ENCODE data around the gene ART5. TPM values are rescaled to one million over a fixed set of nuclear protein-coding genes. Genes with fewer than 3 reads are reported as not detected.
"Not testable (repeated sequence)": the region's sequence is repeated elsewhere in the genome, so short reads cannot be mapped to it uniquely, and the experiment has no call there.

Gene ART5
- total and polyA plus RNA-seq, 5 donors from 2014 or later, result not detected

DNA sequence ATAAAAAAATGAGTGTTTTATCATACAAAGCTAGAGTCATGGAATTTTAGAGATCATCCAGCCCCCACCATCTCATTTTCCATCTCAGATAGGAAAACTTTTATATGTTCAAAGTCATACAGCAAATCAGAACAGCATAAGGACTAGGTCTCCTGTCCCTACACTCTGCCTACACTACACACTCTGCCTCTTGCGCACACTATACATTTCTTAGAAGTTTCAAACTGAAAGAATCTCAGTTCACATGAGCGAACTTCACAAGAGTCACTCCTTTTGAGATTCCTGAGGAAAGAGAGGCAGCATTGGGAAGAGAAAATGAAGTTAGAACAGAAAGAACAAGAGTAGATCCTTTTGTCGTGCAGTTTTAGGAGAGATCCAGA is 36.5 kb downstream of the ART5 start:
- DNase-seq, result no peak
- ATAC-seq (ENCODE audit: low read depth in 2 of 2), result no peak
- H3K4me3 ChIP-seq (ENCODE audit: low read depth, low read length), result no peak overlapping the region
- no peak overlapping the region for H3K27ac ChIP-seq (ENCODE audit: insufficient read depth, low read length, poor library complexity, severe bottlenecking)
- peaks cover 5% of the 10 kb centered on the region for H3K27me3 Mint-ChIP-seq
- H3K9me3 ChIP-seq (ENCODE audit: control insufficient read depth in 2 of 2, low read length in 2 of 2), result no peaks in the 10 kb centered on the region
- no peak overlapping the region for H3K4me3 Mint-ChIP-seq
- H3K4me1 ChIP-seq (ENCODE audit: control insufficient read depth, insufficient read depth, low read length, poor library complexity, severe bottlenecking), result no peaks in the 10 kb centered on the region
- H3K36me3 Mint-ChIP-seq, result no peaks in the 10 kb centered on the region
- H3K36me3 ChIP-seq (ENCODE audit: control insufficient read depth, insufficient read depth, low read length), result no peaks in the 10 kb centered on the region
- no peak overlapping the region for H3K27ac Mint-ChIP-seq
- no peaks in the 10 kb centered on the region for H3K27me3 ChIP-seq (ENCODE audit: control insufficient read depth, insufficient read depth, low read length)
- peaks cover 0 to 2% (median 0%) of the 10 kb centered on the region in 7 donors for H3K9me3 Mint-ChIP-seq
- peaks cover 0 to 2% (median 0%) of the 10 kb centered on the region in 4 donors for H3K4me1 Mint-ChIP-seq

- H3K9me3 ChIP-seq (ENCODE audit: control insufficient read depth in 2 of 2, low read length in 2 of 2), result no peaks in the 10 kb centered on the region
- Mint-ChIP-seq H3K27ac (no peak overlapping the region), H3K4me1 (no peaks in the 10 kb centered on the region), H3K27me3 (peaks cover 5% of the 10 kb centered on the region), H3K9me3 (peaks cover 0 to 2% (median 0%) of the 10 kb centered on the region in 7 donors), H3K4me3 (no peak overlapping the region), H3K36me3 (no peaks in the 10 kb centered on the region)
- no peak for DNase-seq
- H3K4me1 ChIP-seq (ENCODE audit: control insufficient read depth, insufficient read depth, low read length, poor library complexity, severe bottlenecking), result no peaks in the 10 kb centered on the region
- H3K36me3 ChIP-seq (ENCODE audit: control insufficient read depth, insufficient read depth, low read length), result no peaks in the 10 kb centered on the region
- ATAC-seq (ENCODE audit: low read depth in 2 of 2), result no peak
- H3K27ac ChIP-seq (ENCODE audit: insufficient read depth, low read length, poor library complexity, severe bottlenecking), result no peak overlapping the region
- H3K27me3 ChIP-seq (ENCODE audit: control insufficient read depth, insufficient read depth, low read length), result no peaks in the 10 kb centered on the region
- H3K4me3 ChIP-seq (ENCODE audit: low read depth, low read length), result no peak overlapping the region
These were observed 37.6 kb downstream of the ART5 start for GRCh38 chr11:3604167-3604566.

GRCh38 chr11:3600201-3600600 is 41.6 kb downstream of the ART5 start:
- not testable (repeated sequence) for H3K36me3 ChIP-seq (ENCODE audit: control insufficient read depth, insufficient read depth, low read length); H3K4me1 ChIP-seq (ENCODE audit: control insufficient read depth, insufficient read depth, low read length, poor library complexity, severe bottlenecking); H3K27me3 ChIP-seq (ENCODE audit: control insufficient read depth, insufficient read depth, low read length); H3K27me3 Mint-ChIP-seq; DNase-seq; ATAC-seq (ENCODE audit: low read depth in 2 of 2); H3K36me3 Mint-ChIP-seq; H3K9me3 ChIP-seq (ENCODE audit: control insufficient read depth in 2 of 2, low read length in 2 of 2); H3K4me3 Mint-ChIP-seq; H3K4me1 Mint-ChIP-seq; H3K4me3 ChIP-seq (ENCODE audit: low read depth, low read length); H3K27ac ChIP-seq (ENCODE audit: insufficient read depth, low read length, poor library complexity, severe bottlenecking); H3K27ac Mint-ChIP-seq; H3K9me3 Mint-ChIP-seq

- not testable (repeated sequence) for H3K27me3 ChIP-seq (ENCODE audit: control insufficient read depth, insufficient read depth, low read length); H3K4me1 ChIP-seq (ENCODE audit: control insufficient read depth, insufficient read depth, low read length, poor library complexity, severe bottlenecking); H3K4me1 Mint-ChIP-seq; H3K4me3 ChIP-seq (ENCODE audit: low read depth, low read length); H3K9me3 Mint-ChIP-seq; H3K27me3 Mint-ChIP-seq; H3K36me3 Mint-ChIP-seq; H3K27ac ChIP-seq (ENCODE audit: insufficient read depth, low read length, poor library complexity, severe bottlenecking); H3K9me3 ChIP-seq (ENCODE audit: control insufficient read depth in 2 of 2, low read length in 2 of 2); H3K4me3 Mint-ChIP-seq; H3K36me3 ChIP-seq (ENCODE audit: control insufficient read depth, insufficient read depth, low read length); ATAC-seq (ENCODE audit: low read depth in 2 of 2); H3K27ac Mint-ChIP-seq; DNase-seq
These were observed 44.0 kb downstream of the ART5 start for GRCh38 chr11:3597743-3598142.

GRCh38 chr11:3591326-3591725 is 50.5 kb downstream of the ART5 start:
- H3K36me3 Mint-ChIP-seq; H3K36me3 ChIP-seq (ENCODE audit: control insufficient read depth, insufficient read depth, low read length); H3K4me1 Mint-ChIP-seq; ATAC-seq (ENCODE audit: low read depth in 2 of 2); H3K9me3 ChIP-seq (ENCODE audit: control insufficient read depth in 2 of 2, low read length in 2 of 2); DNase-seq; H3K4me3 ChIP-seq (ENCODE audit: low read depth, low read length); H3K4me3 Mint-ChIP-seq; H3K27me3 ChIP-seq (ENCODE audit: control insufficient read depth, insufficient read depth, low read length); H3K4me1 ChIP-seq (ENCODE audit: control insufficient read depth, insufficient read depth, low read length, poor library complexity, severe bottlenecking); H3K27ac Mint-ChIP-seq; H3K27ac ChIP-seq (ENCODE audit: insufficient read depth, low read length, poor library complexity, severe bottlenecking); H3K9me3 Mint-ChIP-seq: not testable (repeated sequence)
- H3K27me3 Mint-ChIP-seq, result peaks cover 14% of the 10 kb centered on the region

GRCh38 chr11:3590193-3590592 is 51.6 kb downstream of the ART5 start:
- H3K9me3 ChIP-seq (ENCODE audit: control insufficient read depth in 2 of 2, low read length in 2 of 2); H3K4me3 ChIP-seq (ENCODE audit: low read depth, low read length); H3K4me1 ChIP-seq (ENCODE audit: control insufficient read depth, insufficient read depth, low read length, poor library complexity, severe bottlenecking); H3K4me1 Mint-ChIP-seq; H3K27ac ChIP-seq (ENCODE audit: insufficient read depth, low read length, poor library complexity, severe bottlenecking); ATAC-seq (ENCODE audit: low read depth in 2 of 2); H3K36me3 Mint-ChIP-seq; H3K36me3 ChIP-seq (ENCODE audit: control insufficient read depth, insufficient read depth, low read length); H3K27me3 ChIP-seq (ENCODE audit: control insufficient read depth, insufficient read depth, low read length); DNase-seq; H3K9me3 Mint-ChIP-seq; H3K4me3 Mint-ChIP-seq: not testable (repeated sequence)
- Mint-ChIP-seq H3K27me3 (peaks cover 15% of the 10 kb centered on the region), H3K27ac (peak overlapping the region in 1 of 3 donors; percentile 14)

DNA sequence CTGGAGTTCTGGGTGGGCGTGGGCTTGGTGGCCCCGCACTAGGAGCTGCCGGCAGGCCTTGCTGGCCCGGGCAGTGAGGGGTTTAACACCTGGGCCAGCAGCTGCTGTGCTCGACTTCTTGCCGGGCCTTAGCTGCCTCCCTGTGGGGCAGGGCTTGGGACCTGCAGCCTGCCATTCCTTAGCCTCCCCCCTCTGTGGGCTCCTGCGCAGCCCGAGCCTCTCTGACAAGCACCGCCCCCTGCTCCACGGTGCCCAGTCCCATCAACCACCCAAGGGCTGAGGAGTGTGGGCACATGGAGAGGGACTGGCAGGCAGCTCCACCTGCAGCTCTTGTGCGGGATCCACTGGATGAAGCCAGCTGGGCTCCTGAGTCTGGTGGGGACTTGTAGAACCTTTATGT is 53.0 kb downstream of the ART5 start:
- H3K36me3 Mint-ChIP-seq; H3K4me1 Mint-ChIP-seq; ATAC-seq (ENCODE audit: low read depth in 2 of 2); H3K36me3 ChIP-seq (ENCODE audit: control insufficient read depth, insufficient read depth, low read length); H3K4me1 ChIP-seq (ENCODE audit: control insufficient read depth, insufficient read depth, low read length, poor library complexity, severe bottlenecking); H3K4me3 ChIP-seq (ENCODE audit: low read depth, low read length); H3K27ac ChIP-seq (ENCODE audit: insufficient read depth, low read length, poor library complexity, severe bottlenecking); H3K27ac Mint-ChIP-seq; H3K4me3 Mint-ChIP-seq; H3K9me3 ChIP-seq (ENCODE audit: control insufficient read depth in 2 of 2, low read length in 2 of 2); H3K9me3 Mint-ChIP-seq; DNase-seq; H3K27me3 ChIP-seq (ENCODE audit: control insufficient read depth, insufficient read depth, low read length): not testable (repeated sequence)
- peaks cover 20% of the 10 kb centered on the region for H3K27me3 Mint-ChIP-seq

Data from CD4-positive, CD25-positive, alpha-beta regulatory T cell (primary cell).